Activated CD4-positive, alpha-beta memory T cell treated with anti-CD3 and anti-CD28 coated beads for 36 hours (primary cell): ENCODE results near the gene DNAH8. TPM values are rescaled to one million over a fixed set of nuclear protein-coding genes. Genes with fewer than 3 reads are reported as not detected.

Experiments
- CTCF ChIA-PET: fragments of 350-600 bp; sonication (Branson Sonifier 250); formaldehyde crosslinking; loops from one replicate; lab custom pipeline; 2021; ENCODE audit warnings: antibody characterized with exemption, inconsistent platforms; lab: Charles Lee
- POLR2A ChIA-PET: fragments of 350-600 bp; sonication (Branson Sonifier 250); formaldehyde crosslinking; loops from one replicate; lab custom pipeline; 2021; ENCODE audit warnings: antibody characterized with exemption; lab: Charles Lee
- DNase-seq: peaks from one replicate; pipeline ENCODE4 v3.0.0-alpha.2; 2020
- H3K27ac Mint-ChIP-seq: one replicate; pipeline ENCODE4 v1.8.0; 2021; ENCODE audit warnings: mixed read lengths
- H3K27me3 Mint-ChIP-seq: one replicate; pipeline ENCODE4 v1.8.0; 2021; ENCODE audit warnings: mixed read lengths
- H3K36me3 Mint-ChIP-seq: one replicate; pipeline ENCODE4 v1.8.0; 2021; ENCODE audit warnings: mixed read lengths
- H3K4me1 Mint-ChIP-seq: one replicate; pipeline ENCODE4 v1.8.0; 2021; ENCODE audit warnings: low read depth, mixed read lengths
- H3K4me3 Mint-ChIP-seq: one replicate; pipeline ENCODE4 v1.8.0; 2021; ENCODE audit warnings: mild to moderate bottlenecking, mixed read lengths
- H3K9me3 Mint-ChIP-seq: one replicate; pipeline ENCODE4 v1.8.0; 2021; ENCODE audit warnings: mixed read lengths
- intact Hi-C: fragments of 100-400 bp; cut with micrococcal nuclease; formaldehyde crosslinking; loops from one replicate; pipeline ENCODE4 v1.15.1; 2023
- total RNA-seq, 2 experiments: library from RNA; stranded (reverse); gene quantifications; one replicate each; pipeline ENCODE4 v1.2.3, GENCODE V29; 2021

The DNAH8 gene
- total RNA-seq, 2 experiments from 2014 or later: 0.02 to 0.22 TPM

GRCh38 chr6:38929560-38929959, 214.4 kb downstream of the DNAH8 start:
- POLR2A ChIA-PET: no interaction called here
- intact Hi-C loops: no loop called here

GRCh38 chr6:38933426-38933825, 218.3 kb downstream of the DNAH8 start:
- ChIA-PET POLR2A (no interaction called here), CTCF (interaction anchor here (1.0 to 2.8 kb wide), 3 partner anchors 57 to 62 kb away, joined by 3 to 15 read pairs (median 4); no protein-coding TSS in a partner anchor)
- Mint-ChIP-seq H3K27ac (no peak overlapping the region), H3K27me3 (no peaks in the 10 kb centered on the region), H3K4me1 (no peaks in the 10 kb centered on the region), H3K36me3 (no peaks in the 10 kb centered on the region), H3K9me3 (no peaks in the 10 kb centered on the region), H3K4me3 (no peak overlapping the region)
- no peak for DNase-seq
- intact Hi-C loops: loop anchor here (1.0 kb wide), 1 partner anchor 61 kb away; no protein-coding TSS in a partner anchor

More at GRCh38 chr6:38929560-38929959, 214.4 kb downstream of the DNAH8 start:
- peaks cover 2% of the 10 kb centered on the region for H3K27me3 Mint-ChIP-seq
- H3K4me1 Mint-ChIP-seq: no peaks in the 10 kb centered on the region
- H3K4me3 Mint-ChIP-seq: no peak overlapping the region
- CTCF ChIA-PET: interaction anchor here (1.5 kb wide), 1 partner anchor 57 kb away, joined by 4 read pairs; no protein-coding TSS in a partner anchor
- no peak overlapping the region for H3K27ac Mint-ChIP-seq
- no peaks in the 10 kb centered on the region for H3K9me3 Mint-ChIP-seq
- H3K36me3 Mint-ChIP-seq: no peaks in the 10 kb centered on the region
- DNase-seq: no peak

- Mint-ChIP-seq H3K4me1 (no peaks in the 10 kb centered on the region), H3K4me3 (no peak overlapping the region), H3K9me3 (no peaks in the 10 kb centered on the region), H3K36me3 (no peaks in the 10 kb centered on the region), H3K27ac (no peak overlapping the region), H3K27me3 (no peaks in the 10 kb centered on the region)
- POLR2A ChIA-PET: no interaction called here
- intact Hi-C loops: no loop called here
- no peak for DNase-seq
- CTCF ChIA-PET: interaction anchor here (1.0 kb wide), 1 partner anchor 63 kb away, joined by 3 read pairs; no protein-coding TSS in a partner anchor
Observed at GRCh38 chr6:38935051-38935450, 219.9 kb downstream of the DNAH8 start.

- no peaks in the 10 kb centered on the region for H3K27me3 Mint-ChIP-seq
- H3K4me3 Mint-ChIP-seq: no peak overlapping the region
- intact Hi-C loops: no loop called here
- DNase-seq: no peak
- CTCF ChIA-PET: no interaction called here
- H3K27ac Mint-ChIP-seq: no peak overlapping the region
- POLR2A ChIA-PET: no interaction called here
- H3K36me3 Mint-ChIP-seq: no peaks in the 10 kb centered on the region
- no peaks in the 10 kb centered on the region for H3K9me3 Mint-ChIP-seq
- H3K4me1 Mint-ChIP-seq: no peaks in the 10 kb centered on the region
Observed at GRCh38 chr6:38937839-38938613, 222.9 kb downstream of the DNAH8 start.

GRCh38 chr6:38938741-38939140, 223.6 kb downstream of the DNAH8 start:
- Mint-ChIP-seq H3K27ac (no peak overlapping the region), H3K4me3 (no peak overlapping the region), H3K4me1 (no peaks in the 10 kb centered on the region), H3K27me3 (no peaks in the 10 kb centered on the region), H3K9me3 (no peaks in the 10 kb centered on the region), H3K36me3 (no peaks in the 10 kb centered on the region)
- ChIA-PET CTCF (no interaction called here), POLR2A (no interaction called here)
- intact Hi-C loops: no loop called here
- no peak for DNase-seq

GRCh38 chr6:38942442-38942841, 227.3 kb downstream of the DNAH8 start:
- intact Hi-C loops: no loop called here
- DNase-seq: no peak
- ChIA-PET POLR2A (no interaction called here), CTCF (interaction anchor here (1.0 kb wide), 1 partner anchor 87 kb away, joined by 3 read pairs; no protein-coding TSS in a partner anchor)
- no peak overlapping the region for H3K27ac Mint-ChIP-seq
- H3K4me3 Mint-ChIP-seq: no peak overlapping the region
- H3K36me3 Mint-ChIP-seq: no peaks in the 10 kb centered on the region
- H3K27me3 Mint-ChIP-seq: peaks cover 2% of the 10 kb centered on the region
- no peaks in the 10 kb centered on the region for H3K4me1 Mint-ChIP-seq
- H3K9me3 Mint-ChIP-seq: no peaks in the 10 kb centered on the region

- no peak overlapping the region for H3K4me3 Mint-ChIP-seq
- peaks cover 2% of the 10 kb centered on the region for H3K27me3 Mint-ChIP-seq
- no peaks in the 10 kb centered on the region for H3K36me3 Mint-ChIP-seq
- intact Hi-C loops: no loop called here
- H3K9me3 Mint-ChIP-seq: no peaks in the 10 kb centered on the region
- CTCF ChIA-PET: interaction anchor here (1.0 kb wide), 1 partner anchor 70 kb away, joined by 7 read pairs; no protein-coding TSS in a partner anchor
- no peak overlapping the region for H3K27ac Mint-ChIP-seq
- no peaks in the 10 kb centered on the region for H3K4me1 Mint-ChIP-seq
- no peak for DNase-seq
- POLR2A ChIA-PET: no interaction called here
Observed at GRCh38 chr6:38942965-38943364, 227.9 kb downstream of the DNAH8 start.

- Mint-ChIP-seq H3K27ac (no peak overlapping the region), H3K27me3 (peaks cover 2% of the 10 kb centered on the region), H3K36me3 (no peaks in the 10 kb centered on the region), H3K4me3 (no peak overlapping the region), H3K9me3 (no peaks in the 10 kb centered on the region), H3K4me1 (no peaks in the 10 kb centered on the region)
- no peak for DNase-seq
- intact Hi-C loops: no loop called here
- ChIA-PET POLR2A (no interaction called here), CTCF (interaction anchor here (0.9 to 1.0 kb wide), 2 partner anchors 71 to 364 kb away, joined by 3 to 7 read pairs; no protein-coding TSS in a partner anchor)
Observed at GRCh38 chr6:38943964-38944363, 228.9 kb downstream of the DNAH8 start.

GRCh38 chr6:38944655-38945279, 229.7 kb downstream of the DNAH8 start:
- Mint-ChIP-seq H3K36me3 (no peaks in the 10 kb centered on the region), H3K4me3 (no peak overlapping the region), H3K27ac (no peak overlapping the region), H3K4me1 (no peaks in the 10 kb centered on the region), H3K9me3 (no peaks in the 10 kb centered on the region), H3K27me3 (peaks cover 2% of the 10 kb centered on the region)
- intact Hi-C loops: no loop called here
- no peak for DNase-seq
- ChIA-PET CTCF (no interaction called here), POLR2A (no interaction called here)

- ChIA-PET CTCF (no interaction called here), POLR2A (no interaction called here)
- DNase-seq: no peak
- Mint-ChIP-seq H3K36me3 (no peaks in the 10 kb centered on the region), H3K4me1 (no peaks in the 10 kb centered on the region), H3K4me3 (no peak overlapping the region), H3K27ac (no peak overlapping the region), H3K9me3 (peaks cover 5% of the 10 kb centered on the region), H3K27me3 (peaks cover 10% of the 10 kb centered on the region)
- intact Hi-C loops: no loop called here
Observed at GRCh38 chr6:38955861-38956260, 240.8 kb downstream of the DNAH8 start.

GRCh38 chr6:38957426-38957825, 242.3 kb downstream of the DNAH8 start:
- Mint-ChIP-seq H3K36me3 (no peaks in the 10 kb centered on the region), H3K4me1 (no peaks in the 10 kb centered on the region)

GRCh38 chr6:38959138-38959537, 244.0 kb downstream of the DNAH8 start:
- ChIA-PET CTCF (interaction anchor here (0.6 to 1.0 kb wide), 3 partner anchors 14 to 346 kb away, joined by 3 to 4 read pairs (median 3); no protein-coding TSS in a partner anchor), POLR2A (no interaction called here)
- peaks cover 2% of the 10 kb centered on the region for H3K27me3 Mint-ChIP-seq
- peaks cover 5% of the 10 kb centered on the region for H3K9me3 Mint-ChIP-seq
- no peaks in the 10 kb centered on the region for H3K4me1 Mint-ChIP-seq
- intact Hi-C loops: no loop called here
- no peak for DNase-seq
- H3K27ac Mint-ChIP-seq: no peak overlapping the region
- H3K4me3 Mint-ChIP-seq: no peak overlapping the region
- H3K36me3 Mint-ChIP-seq: no peaks in the 10 kb centered on the region

More at GRCh38 chr6:38957426-38957825, 242.3 kb downstream of the DNAH8 start:
- DNase-seq: no peak
- H3K4me3 Mint-ChIP-seq: no peak overlapping the region
- H3K9me3 Mint-ChIP-seq: peaks cover 5% of the 10 kb centered on the region
- ChIA-PET CTCF (no interaction called here), POLR2A (interaction anchor here (0.6 kb wide), 1 partner anchor 145 kb away, joined by 3 read pairs; no protein-coding TSS in a partner anchor)
- H3K27ac Mint-ChIP-seq: no peak overlapping the region
- H3K27me3 Mint-ChIP-seq: peaks cover 9% of the 10 kb centered on the region
- intact Hi-C loops: no loop called here
